Stimulated activated CD8-positive, alpha-beta memory T cell treated with anti-CD3 and anti-CD28 coated beads, Interleukin-15, amount 100 ng/mL, for 48 hours (primary cell): ENCODE data around the gene SENP1.
"Not testable (repeated sequence)": the region's sequence is repeated elsewhere in the genome, so short reads cannot be mapped to it uniquely, and the experiment has no call there.

Source experiments
- DNase-seq, 2 donors: peaks; one replicate each; pipeline ENCODE4 v3.0.0-alpha.2; 2020; ENCODE audit warnings: low read depth in 2 of 2

The SENP1 gene

DNA sequence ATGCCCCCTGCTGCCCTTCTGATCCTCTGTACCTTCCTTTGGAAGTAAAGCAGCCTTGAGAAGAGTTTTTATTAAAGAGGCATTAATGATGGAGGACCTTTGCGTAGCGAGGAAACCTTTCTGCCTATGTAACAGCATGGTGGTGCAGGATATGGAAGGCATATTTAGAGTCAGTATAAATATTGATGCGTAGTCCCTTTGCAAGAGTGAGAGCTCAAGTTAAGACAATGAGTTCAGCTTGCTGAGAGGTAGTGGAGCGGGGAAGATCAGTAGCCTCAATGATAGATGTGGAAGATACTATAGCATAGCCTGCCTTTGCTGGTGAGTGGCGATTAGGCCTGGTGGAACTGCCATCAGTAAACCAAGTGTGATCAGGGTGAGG lies 5.4 kb upstream of the SENP1 start:
- DNase-seq = not testable (repeated sequence)

DNA sequence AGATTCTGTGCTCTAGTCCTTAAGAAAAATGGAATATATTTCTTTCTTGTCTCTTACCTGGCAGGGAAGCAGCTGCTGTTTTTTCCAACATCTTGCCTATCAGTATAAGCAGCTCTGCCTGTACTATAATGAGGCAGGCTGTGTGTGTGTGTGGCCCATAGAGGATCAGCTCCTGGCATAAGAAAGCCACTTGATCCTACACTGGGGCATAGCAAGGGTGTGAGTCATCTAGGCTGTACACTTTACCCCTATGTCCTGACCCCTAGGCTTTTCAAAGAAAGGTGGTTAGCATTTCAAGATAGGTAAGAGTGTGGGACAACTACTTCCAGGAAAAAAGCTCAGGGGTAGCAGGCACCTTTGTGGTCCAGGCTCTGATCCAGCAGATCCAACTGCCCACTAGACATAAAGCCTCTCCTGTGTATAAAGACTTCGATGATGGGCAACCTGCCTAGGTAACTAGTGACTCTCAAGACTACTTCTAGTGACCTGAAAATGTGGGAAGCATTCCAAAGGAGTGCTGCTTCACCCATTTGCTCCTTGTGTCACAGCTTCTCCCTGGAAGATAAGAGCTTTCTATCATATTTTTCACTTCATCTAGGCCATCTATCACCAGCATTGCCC lies 4.9 kb upstream of the SENP1 start:
- DNase-seq = no peak

DNA sequence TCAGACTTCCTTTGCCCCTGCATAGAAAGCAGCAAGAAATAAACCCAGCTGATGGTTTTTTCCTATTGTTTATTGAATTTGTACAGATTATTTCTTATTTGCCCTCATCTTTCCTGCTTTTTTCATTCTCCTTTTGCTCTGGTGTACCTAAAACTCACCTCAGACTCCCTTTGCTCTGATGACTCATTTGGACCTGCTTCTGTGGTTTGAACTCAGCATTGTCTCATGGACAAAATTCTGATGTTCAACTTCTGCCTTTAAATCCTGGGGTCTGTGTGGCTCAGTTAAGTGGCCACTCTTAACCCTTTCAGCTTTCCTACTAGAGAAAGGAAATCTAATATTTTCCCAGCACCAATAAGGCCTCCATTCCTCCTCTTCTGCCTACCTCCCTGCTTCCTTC lies 3.5 kb upstream of the SENP1 start:
- no peak for DNase-seq

DNA sequence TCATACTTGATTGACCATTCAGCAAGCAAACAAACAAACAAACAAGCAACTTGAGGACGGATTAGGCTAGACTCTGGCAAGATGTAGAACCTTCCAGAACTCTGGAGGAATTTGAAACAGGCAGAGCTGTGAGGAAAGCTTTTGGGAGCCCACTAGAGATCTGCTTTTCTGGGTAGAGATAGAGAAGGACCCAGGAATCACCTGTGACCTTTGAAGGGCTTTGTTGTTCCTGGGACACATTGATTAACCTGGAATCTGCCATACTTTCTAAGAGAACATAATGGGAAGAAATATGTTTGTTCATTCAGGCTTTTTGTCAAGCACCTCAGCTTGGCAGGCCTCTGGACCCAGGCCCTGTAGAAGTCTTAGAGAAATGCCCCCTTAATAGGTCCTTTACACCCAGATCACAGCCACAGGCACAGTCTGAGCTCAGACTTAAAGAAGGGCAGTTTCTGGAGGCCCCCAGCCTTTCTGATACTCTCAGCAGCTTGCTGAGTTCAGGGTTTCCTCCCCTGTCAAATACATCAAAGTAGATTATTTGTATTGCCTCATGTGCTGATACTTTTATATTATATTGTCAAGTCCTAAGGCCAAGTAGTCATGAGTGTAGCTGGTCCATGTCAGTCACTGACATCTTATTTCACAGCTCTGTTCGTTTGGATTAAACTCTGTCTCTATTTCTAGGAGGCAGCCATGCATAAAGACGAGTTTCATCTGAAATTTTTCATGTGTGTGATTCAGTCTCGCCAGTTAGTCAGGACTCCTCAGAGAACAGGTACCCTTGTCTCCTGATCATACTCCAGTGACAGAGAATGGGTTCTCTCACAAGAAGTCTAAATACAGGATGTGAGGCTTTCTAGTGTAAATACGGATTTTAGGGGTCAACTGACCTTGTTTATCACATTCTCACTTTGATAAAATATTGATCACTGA lies 1.1 kb upstream of the SENP1 start:
- DNase-seq = no peak

DNA sequence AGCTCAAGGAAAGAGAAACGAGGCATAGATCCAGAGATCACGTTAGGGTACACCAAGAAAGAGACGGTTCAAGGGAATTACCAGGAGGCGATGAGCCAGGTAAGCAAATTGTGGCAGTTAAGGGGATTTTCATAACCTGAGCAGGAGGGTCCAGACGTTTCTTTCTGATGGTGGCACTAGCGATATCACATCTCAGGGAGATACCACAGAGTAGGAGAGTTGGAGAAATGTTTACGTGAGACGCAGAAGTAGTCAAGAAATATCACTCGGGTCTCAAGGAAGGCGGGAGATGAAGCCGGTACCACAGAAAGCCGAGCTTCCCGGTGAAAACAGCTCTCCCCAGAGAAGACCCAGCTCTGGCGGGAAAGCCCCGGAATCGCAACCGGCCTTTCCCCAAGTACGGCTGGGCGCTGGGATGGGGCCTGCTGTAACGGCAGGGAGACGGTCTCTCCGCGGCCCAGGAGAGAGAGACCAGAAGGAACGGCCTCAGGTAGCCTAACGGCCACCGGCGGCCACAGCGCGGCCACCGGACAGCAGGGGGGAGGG lies 485 bp downstream of the SENP1 start:
- DNase-seq = peak in 1 of 2 donors; percentile 1

DNA sequence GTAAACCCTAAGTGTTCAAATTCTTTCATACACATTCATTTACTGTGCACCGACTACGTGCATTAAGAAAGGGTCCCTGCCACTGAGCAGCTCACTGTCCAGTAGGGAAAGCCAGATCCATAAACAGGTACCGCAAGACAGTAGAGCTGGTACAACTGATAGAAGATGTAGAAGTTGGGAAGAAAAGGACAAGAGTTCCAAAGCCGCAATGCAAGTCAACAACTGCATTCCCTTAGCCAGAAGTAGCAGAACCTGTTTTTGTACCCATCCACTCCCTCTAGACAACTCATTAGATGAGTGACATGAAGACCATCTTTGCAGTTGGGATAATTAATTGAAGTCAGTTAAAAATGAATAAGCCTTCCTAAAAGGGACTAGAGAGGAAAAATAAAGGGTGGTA lies 1.3 kb downstream of the SENP1 start:
- DNase-seq = no peak

DNA sequence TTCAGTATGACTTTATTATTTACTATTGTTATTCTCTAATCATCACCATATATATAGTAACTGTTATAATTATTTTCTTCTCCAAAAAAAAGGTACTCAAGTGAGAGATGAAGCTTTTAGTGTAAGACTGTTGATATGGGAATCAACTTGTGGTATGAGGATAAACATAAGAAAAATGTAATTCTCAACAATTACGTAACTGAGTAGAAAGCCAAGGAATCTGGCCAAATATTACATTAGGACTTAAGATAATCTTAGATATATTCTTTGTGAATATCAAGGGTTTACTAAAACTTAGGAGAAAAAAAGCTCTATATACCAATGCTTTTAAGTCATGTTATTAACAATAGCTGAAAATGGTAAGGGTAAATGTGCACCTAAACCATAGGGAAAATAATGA lies 13.3 kb downstream of the SENP1 start:
- DNase-seq = no peak

DNA sequence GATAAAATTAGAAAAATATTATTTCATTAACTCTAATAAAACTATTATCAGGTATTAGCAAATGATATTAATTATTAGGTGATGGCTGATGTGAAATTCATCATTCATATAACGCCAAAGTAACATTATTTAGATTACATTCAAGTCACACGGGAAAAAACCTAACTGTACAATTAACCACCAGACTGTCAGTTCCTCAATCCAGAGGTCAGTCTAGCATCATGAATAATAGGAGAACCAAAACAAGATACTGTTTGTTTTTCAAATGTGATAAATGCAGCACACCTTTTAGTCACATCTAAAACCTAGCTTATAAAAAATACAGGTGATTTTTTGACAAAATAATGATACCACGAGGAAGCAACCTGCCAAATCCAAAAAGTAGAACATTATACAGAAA lies 19.6 kb downstream of the SENP1 start:
- DNase-seq = no peak

DNA sequence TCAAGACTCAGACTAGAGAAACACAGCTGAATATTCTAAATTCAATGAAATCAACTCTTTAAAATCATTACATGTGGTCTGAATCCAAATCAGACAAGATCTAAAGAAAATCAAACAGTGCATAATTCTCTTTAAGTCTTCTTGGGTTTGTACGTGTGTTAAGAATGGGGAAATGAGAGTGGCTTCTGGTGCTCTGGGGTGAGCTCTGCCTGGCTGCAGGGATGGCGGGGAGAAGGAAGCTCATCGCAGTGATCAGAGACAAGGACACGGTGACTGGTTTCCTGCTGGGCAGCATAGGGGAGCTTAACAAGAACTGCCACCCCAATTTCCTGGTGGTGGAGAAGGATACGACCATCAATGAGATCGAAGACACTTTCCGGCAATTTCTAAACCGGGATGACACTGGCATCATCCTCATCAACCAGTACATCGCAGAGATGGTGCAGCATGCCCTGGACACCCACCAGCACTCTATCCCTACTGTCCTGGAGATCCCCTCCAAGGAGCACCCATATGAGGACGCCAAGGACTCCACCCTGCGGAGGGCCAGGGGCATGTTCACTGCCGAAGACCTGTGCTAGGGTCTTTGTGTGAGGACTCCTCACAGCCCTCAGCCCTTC lies 20.9 kb downstream of the SENP1 start:
- no peak for DNase-seq

DNA sequence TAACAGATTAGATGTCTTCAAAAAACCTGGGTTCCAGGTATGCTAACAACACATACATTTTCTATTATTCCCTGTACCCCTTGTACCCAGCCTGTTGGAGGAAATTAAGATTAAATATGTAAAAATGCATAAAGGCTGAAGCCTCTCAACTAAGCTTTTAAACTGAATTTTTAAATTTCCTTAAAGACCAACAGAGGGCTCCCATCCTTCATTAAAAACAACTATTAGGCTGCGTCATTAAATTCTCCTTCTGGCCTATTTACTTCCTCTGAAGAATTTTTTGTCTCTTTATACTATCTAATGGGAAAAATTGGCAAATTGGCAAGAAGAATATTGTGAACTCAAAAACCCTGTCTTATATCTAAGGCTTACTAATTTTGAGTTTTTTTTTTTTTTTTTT lies 21.8 kb downstream of the SENP1 start:
- no peak for DNase-seq

DNA sequence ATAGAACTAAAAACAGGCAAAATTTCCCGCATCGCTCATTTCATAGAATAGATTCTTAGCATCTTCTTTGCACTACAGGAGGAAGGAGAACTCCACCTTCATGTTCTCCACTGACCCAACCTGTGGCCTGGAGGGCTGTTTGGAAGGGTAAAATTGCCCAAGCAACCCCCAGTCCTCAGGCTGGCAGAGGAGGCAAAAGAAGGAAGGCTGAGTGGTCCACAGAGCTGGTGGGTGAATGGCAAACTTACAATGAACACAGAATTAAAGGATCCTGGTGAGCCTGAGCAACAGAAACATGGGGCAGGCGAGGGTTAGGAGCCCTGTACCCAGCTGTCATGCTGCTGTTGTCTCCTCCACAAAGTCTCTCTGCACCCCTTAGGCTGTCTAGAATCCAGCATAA lies 25.1 kb downstream of the SENP1 start:
- DNase-seq = no peak

DNA sequence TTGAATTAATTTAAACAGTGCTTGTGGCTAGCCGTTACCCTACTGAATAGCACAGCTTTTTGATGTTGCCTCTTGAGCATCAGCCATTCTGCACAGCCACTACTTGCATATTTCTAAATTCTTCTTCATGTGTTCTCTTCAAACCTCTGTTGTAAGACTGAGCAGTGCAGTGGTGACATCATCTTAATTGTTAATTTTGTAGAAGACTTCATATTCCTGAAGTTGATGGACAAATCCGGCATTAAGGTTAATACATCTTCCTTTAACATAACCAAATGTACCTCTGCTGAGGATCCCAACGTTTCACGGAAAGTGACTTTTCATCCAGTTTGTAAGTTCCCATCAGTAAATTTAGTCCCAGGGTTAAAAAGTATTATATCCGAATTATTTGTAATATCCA lies 25.6 kb downstream of the SENP1 start:
- no peak for DNase-seq

DNA sequence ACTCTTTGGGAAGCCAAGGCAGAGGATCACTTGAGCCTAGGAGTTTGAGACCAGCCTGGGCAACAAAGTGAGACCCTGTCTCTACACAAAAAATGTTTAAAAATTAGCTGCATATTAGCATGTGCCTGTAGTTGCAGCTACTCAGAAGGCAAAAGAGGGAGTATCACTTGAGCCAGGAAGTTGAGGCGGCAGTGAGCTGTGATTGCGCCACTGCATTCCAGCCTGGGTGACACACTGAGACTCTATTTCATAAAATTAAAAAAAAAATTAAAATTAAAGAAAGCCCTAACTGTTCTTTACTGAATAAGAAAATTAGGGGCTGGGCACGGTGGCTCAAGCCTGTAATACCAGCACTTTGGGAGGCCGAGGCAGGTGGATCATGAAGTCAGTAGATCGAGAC lies 27.0 kb downstream of the SENP1 start:
- DNase-seq = no peak

DNA sequence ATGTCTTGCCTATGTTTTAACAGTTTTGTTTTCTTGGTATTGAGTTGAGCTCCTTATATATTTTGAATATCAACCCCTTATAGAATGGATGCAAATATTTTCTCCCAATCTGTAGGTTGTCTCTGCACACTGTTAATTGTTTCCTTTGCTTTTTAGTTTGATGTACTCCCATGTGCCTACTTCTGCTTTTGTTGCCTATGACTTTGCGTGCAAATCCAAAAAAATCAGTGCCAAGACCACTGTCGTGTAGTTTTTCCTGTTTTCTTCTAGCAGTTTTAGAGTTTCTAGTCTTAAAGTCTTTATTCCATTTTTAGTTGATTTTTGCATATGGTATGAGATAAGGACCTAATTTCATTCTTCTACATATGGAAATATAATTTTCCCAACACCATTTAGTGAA lies 28.8 kb downstream of the SENP1 start:
- DNase-seq = no peak

DNA sequence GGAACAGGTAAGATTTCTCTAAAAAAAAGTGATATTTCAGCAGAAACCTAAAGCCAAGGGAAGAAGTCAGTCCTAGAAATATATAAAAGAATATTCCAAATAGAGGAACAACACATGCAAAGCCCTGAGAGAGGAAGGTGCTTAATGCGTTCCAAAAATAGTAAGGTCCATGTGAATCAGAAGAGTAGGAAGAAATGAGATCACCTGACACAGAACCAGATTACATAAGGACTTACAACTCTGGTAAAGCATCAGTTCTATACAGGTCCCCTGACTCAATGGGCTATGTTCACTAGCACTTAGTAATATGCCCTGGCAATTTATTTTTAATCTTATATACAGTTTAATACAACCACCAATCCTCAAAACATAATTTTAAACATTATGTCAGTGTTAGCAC lies 30.0 kb downstream of the SENP1 start:
- no peak for DNase-seq

DNA sequence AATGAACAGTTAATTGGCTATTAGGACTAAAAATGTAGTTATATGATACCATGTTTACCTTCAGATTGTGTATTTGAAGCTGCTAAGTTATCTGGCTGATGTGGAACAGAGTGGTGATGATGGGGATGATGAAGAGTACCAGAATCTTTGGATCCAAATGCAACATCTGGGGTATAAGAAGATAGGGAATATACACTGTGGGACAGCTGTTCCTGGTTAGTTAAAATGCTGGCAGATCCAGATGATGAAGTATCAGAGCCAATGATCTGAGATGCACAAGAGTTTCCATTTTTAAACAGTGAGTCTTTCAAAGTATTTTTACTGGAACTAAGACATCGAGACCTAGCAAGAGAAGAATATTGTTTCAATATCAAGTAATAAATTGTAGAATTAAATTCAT lies 31.6 kb downstream of the SENP1 start:
- no peak for DNase-seq

DNA sequence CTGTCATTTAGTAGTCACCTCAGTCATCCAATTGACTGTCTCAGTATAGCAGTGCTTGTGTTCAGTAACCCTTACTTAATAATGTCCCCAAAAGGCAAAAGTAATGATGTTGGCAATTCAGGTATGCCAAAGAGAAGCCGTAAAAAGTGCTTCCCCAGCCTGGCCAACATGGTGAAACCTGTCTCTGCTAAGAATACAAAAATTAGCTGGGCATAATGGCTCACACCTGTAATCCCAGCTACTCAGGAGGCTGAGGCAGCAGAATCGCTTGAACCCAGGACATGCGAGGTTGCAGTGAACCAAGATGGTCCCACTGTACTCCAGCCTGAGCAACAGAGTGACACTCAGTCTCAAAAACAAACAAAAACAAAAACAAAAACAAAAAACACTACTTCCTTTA lies 33.6 kb downstream of the SENP1 start:
- no peak for DNase-seq

DNA sequence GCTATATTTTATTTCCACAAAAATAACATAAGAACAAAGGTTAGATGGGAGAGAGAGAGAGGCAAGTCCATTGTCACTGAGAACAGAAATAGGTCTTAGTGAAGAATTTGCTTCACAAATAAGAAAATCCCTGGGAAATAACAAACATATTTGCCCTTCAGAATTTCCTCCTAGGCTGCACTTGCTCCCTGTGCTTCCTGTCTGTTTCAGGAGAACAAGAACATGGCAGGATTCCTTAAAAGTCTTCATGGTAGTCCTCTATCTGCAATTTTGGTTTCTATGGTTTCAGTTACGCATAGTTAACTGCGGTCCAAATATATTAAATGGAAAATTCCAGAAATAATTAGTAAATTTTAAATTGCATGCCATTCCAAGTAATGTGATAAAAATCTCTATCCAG lies 34.1 kb downstream of the SENP1 start:
- no peak for DNase-seq

DNA sequence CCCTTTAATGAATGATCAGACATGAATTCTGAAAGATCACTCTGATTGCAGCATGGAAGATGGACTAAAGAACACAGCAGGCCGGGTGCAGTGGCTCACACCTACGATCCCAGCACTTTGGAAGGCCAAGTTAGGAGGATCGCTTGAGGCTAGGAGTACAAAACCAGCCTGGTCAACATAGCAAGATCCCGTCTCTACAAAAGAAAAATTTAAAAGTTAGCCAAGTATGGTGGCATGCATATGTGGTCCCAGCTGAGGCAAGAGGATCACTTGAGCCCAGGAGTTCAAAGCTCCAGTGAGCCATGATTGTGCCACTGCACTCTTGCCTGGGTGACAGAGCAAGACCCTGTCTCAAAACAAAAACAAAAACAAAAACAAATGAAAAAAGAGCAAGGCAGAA lies 35.1 kb downstream of the SENP1 start:
- no peak for DNase-seq

DNA sequence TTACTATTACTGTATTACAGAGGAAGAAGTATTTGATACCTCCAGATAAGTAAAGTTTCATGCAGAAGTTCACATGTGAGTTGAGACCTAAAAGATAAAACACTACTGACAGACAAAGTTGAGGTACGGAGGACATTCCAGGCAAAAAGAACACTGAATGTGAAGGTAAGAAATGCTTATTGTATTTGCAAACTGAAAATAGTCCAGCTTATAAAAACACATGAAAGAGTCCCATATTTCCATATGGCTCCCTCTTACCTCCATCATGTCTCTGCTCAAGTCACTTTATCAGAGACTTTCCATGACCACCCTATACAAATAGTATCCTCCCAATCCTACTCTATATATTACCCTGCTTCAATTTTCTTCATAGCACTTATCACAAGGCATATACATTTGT lies 35.8 kb downstream of the SENP1 start:
- DNase-seq = no peak

DNA sequence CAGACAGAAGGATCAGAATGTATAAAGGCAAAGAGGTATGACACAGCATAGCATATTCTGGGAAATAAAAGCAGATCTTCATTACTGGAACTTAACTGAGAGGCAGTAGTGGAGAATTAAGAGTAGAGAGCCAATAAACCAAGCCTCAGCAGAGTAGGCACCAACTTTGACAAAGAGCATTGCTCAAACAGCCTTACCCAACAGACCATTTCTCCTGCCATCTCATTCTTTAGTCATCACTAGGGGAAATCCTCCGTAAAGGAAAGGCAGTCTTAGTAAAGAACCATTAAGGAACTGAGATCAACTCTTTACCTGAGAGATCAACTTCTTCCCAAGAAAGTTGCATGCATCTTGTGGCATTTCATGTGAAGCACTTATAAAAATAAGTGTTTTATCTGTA lies 36.6 kb downstream of the SENP1 start:
- DNase-seq = no peak

DNA sequence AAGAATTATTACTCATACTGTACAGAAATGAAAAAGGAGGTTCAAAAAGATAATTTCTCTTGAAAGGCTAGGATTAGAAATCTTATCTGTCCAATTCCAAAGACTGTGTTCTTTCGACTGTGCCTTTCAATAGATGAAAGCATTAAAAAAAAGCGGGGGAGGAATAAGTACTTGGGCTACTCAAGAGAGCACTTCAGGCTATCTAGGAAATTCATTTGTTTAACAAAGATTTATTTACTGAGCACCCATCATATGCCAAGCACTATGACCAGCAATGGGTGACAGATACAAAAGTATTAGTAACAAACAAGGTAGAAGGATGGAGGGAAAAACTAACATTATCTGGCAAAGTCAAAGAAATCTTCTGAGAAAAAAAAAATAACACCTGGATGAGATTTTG lies 37.4 kb downstream of the SENP1 start:
- no peak for DNase-seq
